ENCODE results near the gene TSPAN3. TPM values are rescaled to one million over a fixed set of nuclear protein-coding genes. Genes with fewer than 3 reads are reported as not detected.

Gene TSPAN3
- total and polyA plus RNA-seq, 2 donors (not counting 1 experiment from before 2014, with no cell fraction given): 109 to 130 TPM

GRCh38 chr15:77010312-77010686 is 60.6 kb downstream of the TSPAN3 start:
- H3K27ac Mint-ChIP-seq: no peak overlapping the region
- peaks cover 81% of the 10 kb centered on the region for H3K79me2 ChIP-seq (ENCODE audit: control insufficient read depth, insufficient read depth, low read length)
- no peaks in the 10 kb centered on the region for H3K9me3 ChIP-seq (ENCODE audit: control extremely low read depth in 1 of 3, control insufficient read depth in 2 of 3, insufficient read depth in 1 of 3, low read length in 2 of 3)
- H3K27me3 Mint-ChIP-seq: no peaks in the 10 kb centered on the region
- H3K4me1 Mint-ChIP-seq: peaks cover 75% of the 10 kb centered on the region
- ATAC-seq (ENCODE audit: low read depth) (no peak), DNase-seq (no peak)
- peaks cover 52 to 60% of the 10 kb centered on the region in 2 donors for H3K4me1 ChIP-seq (ENCODE audit: control insufficient read depth in 2 of 2, insufficient read depth in 2 of 2, low read length in 2 of 2)
- H3K4me3 Mint-ChIP-seq: no peak overlapping the region
- H4K20me1 ChIP-seq (ENCODE audit: control insufficient read depth, insufficient read depth, low read length, poor library complexity, severe bottlenecking): peaks cover 88% of the 10 kb centered on the region
- no peak for TF ChIP-seq CTCF (IDR thresholded peaks at IDR 0.05)
- no peak for TF ChIP-seq EZH2 (IDR thresholded peaks at IDR 0.05; ENCODE audit: borderline replicate concordance, insufficient read depth, low read depth, low read length, poor library complexity, severe bottlenecking)
- no peak overlapping the region for H3K4me3 ChIP-seq (ENCODE audit: control extremely low read depth in 1 of 5, extremely low read depth in 1 of 5, insufficient read depth in 1 of 5, low read depth in 2 of 5, low read length in 4 of 5)
- no peak overlapping the region for H3K4me2 ChIP-seq (replicated peaks; ENCODE audit: low read depth, low read length, poor library complexity, severe bottlenecking)
- 100% methylated on average over 3 of the region's 4 CpGs for WGBS (ENCODE audit: insufficient coverage)
- no peaks in the 10 kb centered on the region for H3K9me3 Mint-ChIP-seq (ENCODE audit: insufficient read depth)
- intact Hi-C loops (cut with micrococcal nuclease): no loop called here
- ChIA-PET POLR2A (no interaction called here), CTCF (no interaction called here)
- H3K27ac ChIP-seq (ENCODE audit: low read length in 2 of 2): no peak overlapping the region
- no peaks in the 10 kb centered on the region for H3K27me3 ChIP-seq (replicated peaks in 1 of 4; ENCODE audit: control extremely low read depth in 1 of 4, control insufficient read depth in 3 of 4, insufficient read depth in 4 of 4, low read length in 3 of 4)
- H3K9ac ChIP-seq (ENCODE audit: low read length): no peak overlapping the region
- H3K36me3 ChIP-seq (replicated peaks in 1 of 2; ENCODE audit: control extremely low read depth in 1 of 2, control insufficient read depth in 1 of 2, extremely low read depth in 1 of 2, insufficient read depth in 2 of 2, low read length in 1 of 2): peaks cover 0 to 29% of the 10 kb centered on the region in 2 experiments
- H2AFZ ChIP-seq (ENCODE audit: insufficient read depth, low read depth, low read length, poor library complexity, severe bottlenecking): no peak overlapping the region

DNA sequence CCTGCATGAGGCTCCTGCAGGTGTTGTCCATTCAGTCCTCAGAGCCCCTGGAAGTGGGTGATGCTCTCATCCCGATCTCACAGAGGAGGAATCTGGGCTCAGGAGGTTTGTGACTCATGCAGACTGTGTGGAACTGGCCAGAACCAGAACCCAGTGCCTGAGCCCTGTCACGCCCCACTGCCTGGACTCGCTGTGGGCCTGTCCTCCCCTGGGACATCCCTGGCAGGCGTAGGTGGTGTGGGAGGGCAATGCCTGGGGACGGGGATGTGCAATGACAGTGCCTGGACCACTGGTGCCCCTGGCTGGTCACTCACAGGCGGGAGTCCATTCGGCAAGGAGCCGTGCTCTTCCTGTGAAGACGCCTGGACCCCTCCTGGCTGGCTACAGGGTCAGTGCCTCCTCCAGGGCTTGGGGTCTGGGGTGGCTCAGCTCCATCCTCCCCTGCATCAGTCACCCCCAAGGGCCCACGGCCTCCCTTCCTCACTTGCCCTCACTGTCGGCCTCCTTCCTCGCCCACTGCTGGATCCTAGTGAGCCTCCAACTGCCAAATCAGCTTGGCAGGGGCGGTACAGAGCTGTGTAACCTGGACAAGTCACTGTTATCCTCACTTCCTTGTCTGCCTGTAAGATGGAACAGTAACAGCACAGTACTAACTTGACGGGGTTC is 61.1 kb downstream of the TSPAN3 start:
- CTCF ChIA-PET: no interaction called here
- TF ChIP-seq EZH2 (IDR thresholded peaks at IDR 0.05; ENCODE audit: borderline replicate concordance, insufficient read depth, low read depth, low read length, poor library complexity, severe bottlenecking) (no peak), CTCF (IDR thresholded peaks at IDR 0.05) (no peak)
- no peak overlapping the region for H2AFZ ChIP-seq (ENCODE audit: insufficient read depth, low read depth, low read length, poor library complexity, severe bottlenecking)
- ATAC-seq (ENCODE audit: low read depth): no peak
- peak overlapping the region; percentile 22 for H3K4me2 ChIP-seq (replicated peaks; ENCODE audit: low read depth, low read length, poor library complexity, severe bottlenecking)
- WGBS (ENCODE audit: insufficient coverage): 85% methylated on average over 12 of the region's 14 CpGs
- POLR2A ChIA-PET: no interaction called here
- no peaks in the 10 kb centered on the region for H3K9me3 ChIP-seq (ENCODE audit: control extremely low read depth in 1 of 3, control insufficient read depth in 2 of 3, insufficient read depth in 1 of 3, low read length in 2 of 3)
- no peak overlapping the region for H3K9ac ChIP-seq (ENCODE audit: low read length)
- no peak for DNase-seq
- Mint-ChIP-seq H3K27ac (no peak overlapping the region), H3K4me1 (peaks cover 70% of the 10 kb centered on the region), H3K4me3 (no peak overlapping the region), H3K27me3 (no peaks in the 10 kb centered on the region), H3K9me3 (ENCODE audit: insufficient read depth) (no peaks in the 10 kb centered on the region)
- H3K4me3 ChIP-seq (ENCODE audit: control extremely low read depth in 1 of 5, extremely low read depth in 1 of 5, insufficient read depth in 1 of 5, low read depth in 2 of 5, low read length in 4 of 5): no peak overlapping the region
- peaks cover 88% of the 10 kb centered on the region for H4K20me1 ChIP-seq (ENCODE audit: control insufficient read depth, insufficient read depth, low read length, poor library complexity, severe bottlenecking)
- peaks cover 0 to 29% of the 10 kb centered on the region in 2 experiments for H3K36me3 ChIP-seq (replicated peaks in 1 of 2; ENCODE audit: control extremely low read depth in 1 of 2, control insufficient read depth in 1 of 2, extremely low read depth in 1 of 2, insufficient read depth in 2 of 2, low read length in 1 of 2)
- H3K27me3 ChIP-seq (replicated peaks in 1 of 4; ENCODE audit: control extremely low read depth in 1 of 4, control insufficient read depth in 3 of 4, insufficient read depth in 4 of 4, low read length in 3 of 4): no peaks in the 10 kb centered on the region
- intact Hi-C loops (cut with micrococcal nuclease): no loop called here
- H3K4me1 ChIP-seq (ENCODE audit: control insufficient read depth in 2 of 2, insufficient read depth in 2 of 2, low read length in 2 of 2): peaks cover 47 to 55% of the 10 kb centered on the region in 2 donors
- no peak overlapping the region for H3K27ac ChIP-seq (ENCODE audit: low read length in 2 of 2)
- peaks cover 81% of the 10 kb centered on the region for H3K79me2 ChIP-seq (ENCODE audit: control insufficient read depth, insufficient read depth, low read length)

Measured in B cell (primary cell).